ENCODE results near the gene GINS1. TPM values are rescaled to one million over a fixed set of nuclear protein-coding genes. Genes with fewer than 3 reads are reported as not detected.

Gene GINS1
- total and polyA plus RNA-seq, 7 donors: 0.28 to 7.6 (median 1.2) TPM

DNA sequence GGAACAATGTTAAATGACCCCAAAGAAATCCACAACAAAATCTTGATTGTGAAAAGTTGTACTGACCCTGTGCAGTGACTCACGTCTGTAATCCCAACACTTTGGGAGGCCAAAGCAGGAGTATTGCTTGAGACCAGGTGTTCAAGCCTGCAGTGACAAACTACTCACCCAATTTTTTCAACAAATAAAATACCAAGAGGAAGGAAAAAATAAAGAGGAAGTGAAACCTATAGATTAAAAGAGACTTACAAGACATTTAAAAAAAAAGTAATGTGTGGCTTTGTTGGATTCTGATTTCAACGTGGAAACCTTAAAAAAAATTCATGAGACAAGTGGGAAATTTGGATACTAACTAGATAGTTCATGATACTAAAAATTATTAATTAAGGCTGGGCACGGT is 31.9 kb downstream of the GINS1 start:
- TF ChIP-seq, protein P1, sequence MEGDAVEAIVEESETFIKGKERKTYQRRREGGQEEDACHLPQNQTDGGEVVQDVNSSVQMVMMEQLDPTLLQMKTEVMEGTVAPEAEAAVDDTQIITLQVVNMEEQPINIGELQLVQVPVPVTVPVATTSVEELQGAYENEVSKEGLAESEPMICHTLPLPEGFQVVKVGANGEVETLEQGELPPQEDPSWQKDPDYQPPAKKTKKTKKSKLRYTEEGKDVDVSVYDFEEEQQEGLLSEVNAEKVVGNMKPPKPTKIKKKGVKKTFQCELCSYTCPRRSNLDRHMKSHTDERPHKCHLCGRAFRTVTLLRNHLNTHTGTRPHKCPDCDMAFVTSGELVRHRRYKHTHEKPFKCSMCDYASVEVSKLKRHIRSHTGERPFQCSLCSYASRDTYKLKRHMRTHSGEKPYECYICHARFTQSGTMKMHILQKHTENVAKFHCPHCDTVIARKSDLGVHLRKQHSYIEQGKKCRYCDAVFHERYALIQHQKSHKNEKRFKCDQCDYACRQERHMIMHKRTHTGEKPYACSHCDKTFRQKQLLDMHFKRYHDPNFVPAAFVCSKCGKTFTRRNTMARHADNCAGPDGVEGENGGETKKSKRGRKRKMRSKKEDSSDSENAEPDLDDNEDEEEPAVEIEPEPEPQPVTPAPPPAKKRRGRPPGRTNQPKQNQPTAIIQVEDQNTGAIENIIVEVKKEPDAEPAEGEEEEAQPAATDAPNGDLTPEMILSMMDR (IDR thresholded peaks at IDR 0.05): no peak
- no peak for TF ChIP-seq POLR2AphosphoS5 (IDR thresholded peaks at IDR 0.05)
- 62 to 76% methylated on average over 3 of the region's 3 CpGs for WGBS, 2 donors
- DNase-seq: no peak
- Histone ChIP-seq H3K27me3 (no peaks in the 10 kb centered on the region), H3K4me1 (peaks cover 0 to 4% (median 0%) of the 10 kb centered on the region in 4 donors), H3K4me3 (no peak overlapping the region), H3K9me3 (no peaks in the 10 kb centered on the region), H3K36me3 (no peaks in the 10 kb centered on the region), H3K27ac (no peak overlapping the region)
- intact Hi-C loops (cut with DNase I): no loop called here

DNA sequence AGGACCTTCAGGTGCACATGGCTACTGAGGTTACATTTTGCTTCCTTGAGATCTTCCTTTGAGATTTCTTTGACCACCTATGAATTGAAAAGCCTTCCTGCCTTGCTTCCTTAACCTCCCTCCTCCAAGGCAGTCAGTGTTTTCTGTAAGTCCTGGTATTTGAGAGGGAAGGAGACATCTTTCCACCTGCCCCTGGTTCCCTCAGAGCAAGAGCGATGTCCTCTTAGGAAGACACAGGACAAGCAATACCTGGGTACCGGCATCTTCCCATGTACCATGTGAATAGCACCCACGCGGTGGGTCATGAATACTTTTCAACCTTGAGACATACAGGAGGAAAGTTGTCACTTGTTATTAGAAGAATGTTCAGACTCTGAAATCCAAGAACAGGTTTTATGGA is 37.1 kb downstream of the GINS1 start:
- no peak for DNase-seq
- no peak overlapping the region for H3K4me3 ChIP-seq
- H3K36me3 ChIP-seq: no peaks in the 10 kb centered on the region
- no peaks in the 10 kb centered on the region for H3K9me3 ChIP-seq
- 97 to 100% methylated on average over 4 of the region's 4 CpGs for WGBS, 2 donors
- no peaks in the 10 kb centered on the region for H3K27me3 ChIP-seq
- TF ChIP-seq EP300 (IDR thresholded peaks at IDR 0.05) (no peak), POLR2A (IDR thresholded peaks at IDR 0.05) (no peak), POLR2AphosphoS5 (IDR thresholded peaks at IDR 0.05) (no peak)
- TF ChIP-seq, protein P1 (IDR thresholded peaks at IDR 0.05): no peak
- no peak overlapping the region for H3K27ac ChIP-seq
- no peaks in the 10 kb centered on the region for H3K4me1 ChIP-seq
- intact Hi-C loops (cut with DNase I): no loop called here

DNA sequence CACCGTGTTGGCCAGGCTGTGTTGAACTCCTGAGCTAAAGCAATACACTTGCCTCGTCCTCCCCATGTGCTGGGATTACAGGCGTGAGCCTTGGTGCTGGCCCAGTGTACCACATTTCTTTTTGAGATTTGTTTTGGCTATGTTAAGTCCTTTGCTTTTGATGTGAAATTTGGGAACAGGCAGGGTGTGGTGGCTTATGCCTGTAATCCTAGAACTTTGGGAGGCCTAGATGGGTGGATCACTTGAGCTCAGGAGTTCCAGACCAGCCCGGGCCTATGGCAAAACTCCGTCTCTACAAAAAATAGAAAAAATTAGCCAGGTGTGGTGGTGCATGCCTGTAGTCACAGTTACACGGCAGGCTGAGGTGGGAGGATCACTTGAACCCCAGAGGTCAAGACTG is 40.2 kb downstream of the GINS1 start:
- Histone ChIP-seq H3K9me3 (no peaks in the 10 kb centered on the region), H3K27ac (no peak overlapping the region), H3K36me3 (peaks cover 0 to 10% (median 0%) of the 10 kb centered on the region in 4 donors), H3K4me3 (no peak overlapping the region), H3K27me3 (no peaks in the 10 kb centered on the region), H3K4me1 (no peaks in the 10 kb centered on the region)
- TF ChIP-seq POLR2AphosphoS5 (IDR thresholded peaks at IDR 0.05) (no peak), POLR2A (IDR thresholded peaks at IDR 0.05) (no peak), EP300 (IDR thresholded peaks at IDR 0.05) (no peak)
- TF ChIP-seq, protein P1 (IDR thresholded peaks at IDR 0.05): no peak
- intact Hi-C loops (cut with DNase I): no loop called here
- DNase-seq: no peak
- WGBS, 2 donors: 90 to 97% methylated on average over 6 of the region's 6 CpGs

DNA sequence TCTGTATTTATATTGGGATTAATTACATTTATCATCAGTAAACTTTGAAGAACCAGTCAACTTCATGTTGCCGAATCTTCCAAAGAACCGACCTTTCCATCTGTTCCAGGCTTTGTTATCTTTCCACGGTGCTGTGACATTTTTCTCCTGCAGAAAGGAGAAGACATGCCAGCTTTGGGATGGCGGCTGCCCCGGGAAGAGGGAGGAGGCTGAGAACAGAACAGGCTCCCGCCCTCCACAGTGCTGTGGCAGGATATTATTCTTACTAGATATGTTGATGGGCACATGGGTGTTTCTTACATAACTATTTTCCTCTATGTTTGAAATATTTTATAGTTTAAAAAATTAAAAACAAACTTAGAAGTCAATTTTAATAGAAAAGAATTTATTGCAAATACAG is 44.9 kb downstream of the GINS1 start:
- 87 to 88% methylated on average over 6 of the region's 6 CpGs for WGBS, 2 donors
- no peak for DNase-seq
- H3K36me3 ChIP-seq: peaks cover 6 to 47% (median 8%) of the 10 kb centered on the region in 4 donors
- intact Hi-C loops (cut with DNase I): no loop called here
- H3K9me3 ChIP-seq: no peaks in the 10 kb centered on the region
- no peak for TF ChIP-seq POLR2AphosphoS5 (IDR thresholded peaks at IDR 0.05)
- TF ChIP-seq, protein P1 (IDR thresholded peaks at IDR 0.05): no peak
- no peak for TF ChIP-seq EP300 (IDR thresholded peaks at IDR 0.05)
- no peak for TF ChIP-seq POLR2A (IDR thresholded peaks at IDR 0.05)
- H3K27me3 ChIP-seq: no peaks in the 10 kb centered on the region
- H3K4me3 ChIP-seq: no peak overlapping the region
- no peak overlapping the region for H3K27ac ChIP-seq
- peaks cover 0 to 7% (median 0%) of the 10 kb centered on the region in 4 donors for H3K4me1 ChIP-seq
